Retinal pigment epithelial cell (primary cell): Measurements from ENCODE around the gene TRMO.

Source experiments
- DNase-seq: peaks from one replicate; pipeline ENCODE4 v3.0.0-alpha.2; 2010; ENCODE audit warnings: low read depth
- H3K4me3 ChIP-seq: 2 replicates; pipeline ENCODE4 v1.5.1; 2011; ENCODE audit warnings: mild to moderate bottlenecking, low read length, control low read depth, moderate library complexity
- TF ChIP-seq, protein P1 (sequence below): conservative IDR thresholded peaks from 2 replicates; pipeline ENCODE4 v1.5.1; 2011; ENCODE audit warnings: low read depth, low read length, control low read depth, inconsistent platforms

TRMO gene

GRCh38 chr9:97905228-97905627 lies 17.1 kb downstream of the TRMO start:
- no peak overlapping the region for H3K4me3 ChIP-seq
- TF ChIP-seq, protein P1, sequence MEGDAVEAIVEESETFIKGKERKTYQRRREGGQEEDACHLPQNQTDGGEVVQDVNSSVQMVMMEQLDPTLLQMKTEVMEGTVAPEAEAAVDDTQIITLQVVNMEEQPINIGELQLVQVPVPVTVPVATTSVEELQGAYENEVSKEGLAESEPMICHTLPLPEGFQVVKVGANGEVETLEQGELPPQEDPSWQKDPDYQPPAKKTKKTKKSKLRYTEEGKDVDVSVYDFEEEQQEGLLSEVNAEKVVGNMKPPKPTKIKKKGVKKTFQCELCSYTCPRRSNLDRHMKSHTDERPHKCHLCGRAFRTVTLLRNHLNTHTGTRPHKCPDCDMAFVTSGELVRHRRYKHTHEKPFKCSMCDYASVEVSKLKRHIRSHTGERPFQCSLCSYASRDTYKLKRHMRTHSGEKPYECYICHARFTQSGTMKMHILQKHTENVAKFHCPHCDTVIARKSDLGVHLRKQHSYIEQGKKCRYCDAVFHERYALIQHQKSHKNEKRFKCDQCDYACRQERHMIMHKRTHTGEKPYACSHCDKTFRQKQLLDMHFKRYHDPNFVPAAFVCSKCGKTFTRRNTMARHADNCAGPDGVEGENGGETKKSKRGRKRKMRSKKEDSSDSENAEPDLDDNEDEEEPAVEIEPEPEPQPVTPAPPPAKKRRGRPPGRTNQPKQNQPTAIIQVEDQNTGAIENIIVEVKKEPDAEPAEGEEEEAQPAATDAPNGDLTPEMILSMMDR: no peak

GRCh38 chr9:97904725-97905124 lies 17.6 kb downstream of the TRMO start:
- TF ChIP-seq, protein P1: no peak
- no peak overlapping the region for H3K4me3 ChIP-seq
- no peak for DNase-seq

More at GRCh38 chr9:97905228-97905627, 17.1 kb downstream of the TRMO start:
- no peak for DNase-seq

- no peak overlapping the region for H3K4me3 ChIP-seq
- TF ChIP-seq, protein P1: no peak
- no peak for DNase-seq
Observed at GRCh38 chr9:97903177-97903576, 19.1 kb downstream of the TRMO start.

GRCh38 chr9:97900738-97901565 lies 21.3 kb downstream of the TRMO start:
- TF ChIP-seq, protein P1: peak; percentile 87
- no peak for DNase-seq
- H3K4me3 ChIP-seq: no peak overlapping the region

- H3K4me3 ChIP-seq: no peak overlapping the region
- TF ChIP-seq, protein P1: no peak
- no peak for DNase-seq
Observed at GRCh38 chr9:97900103-97900737, 22.1 kb downstream of the TRMO start.

- no peak overlapping the region for H3K4me3 ChIP-seq
- TF ChIP-seq, protein P1: no peak
- no peak for DNase-seq
Observed at GRCh38 chr9:97895695-97896332, 26.5 kb downstream of the TRMO start.

DNA sequence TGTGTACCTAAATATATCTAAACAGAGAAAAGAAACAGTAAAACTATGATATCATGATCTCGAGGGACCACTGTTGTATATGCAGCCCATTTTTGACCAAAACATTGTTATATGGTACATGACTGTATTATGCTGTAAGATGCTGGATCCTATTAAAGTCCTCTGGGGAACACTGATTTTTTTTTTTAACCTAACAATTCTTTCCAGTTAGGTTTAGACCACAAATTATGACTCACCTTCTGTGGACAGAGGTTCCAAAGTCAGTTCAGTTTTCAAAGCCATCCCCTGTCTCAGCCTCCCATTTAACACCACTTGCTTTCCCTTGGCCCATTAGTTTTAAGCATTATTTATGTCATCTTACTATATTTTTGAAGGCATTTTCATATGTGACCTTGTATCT lies 27.1 kb downstream of the TRMO start:
- no peak overlapping the region for H3K4me3 ChIP-seq
- TF ChIP-seq, protein P1: no peak
- DNase-seq: no peak
